ENCODE data around the gene IFITM2. TPM values are rescaled to one million over a fixed set of nuclear protein-coding genes. Genes with fewer than 3 reads are reported as not detected.
"Not testable (repeated sequence)": the region's sequence is repeated elsewhere in the genome, so short reads cannot be mapped to it uniquely, and the experiment has no call there.

IFITM2 gene
- total RNA-seq, 1 donor from 2014 or later, result 689 TPM

DNA sequence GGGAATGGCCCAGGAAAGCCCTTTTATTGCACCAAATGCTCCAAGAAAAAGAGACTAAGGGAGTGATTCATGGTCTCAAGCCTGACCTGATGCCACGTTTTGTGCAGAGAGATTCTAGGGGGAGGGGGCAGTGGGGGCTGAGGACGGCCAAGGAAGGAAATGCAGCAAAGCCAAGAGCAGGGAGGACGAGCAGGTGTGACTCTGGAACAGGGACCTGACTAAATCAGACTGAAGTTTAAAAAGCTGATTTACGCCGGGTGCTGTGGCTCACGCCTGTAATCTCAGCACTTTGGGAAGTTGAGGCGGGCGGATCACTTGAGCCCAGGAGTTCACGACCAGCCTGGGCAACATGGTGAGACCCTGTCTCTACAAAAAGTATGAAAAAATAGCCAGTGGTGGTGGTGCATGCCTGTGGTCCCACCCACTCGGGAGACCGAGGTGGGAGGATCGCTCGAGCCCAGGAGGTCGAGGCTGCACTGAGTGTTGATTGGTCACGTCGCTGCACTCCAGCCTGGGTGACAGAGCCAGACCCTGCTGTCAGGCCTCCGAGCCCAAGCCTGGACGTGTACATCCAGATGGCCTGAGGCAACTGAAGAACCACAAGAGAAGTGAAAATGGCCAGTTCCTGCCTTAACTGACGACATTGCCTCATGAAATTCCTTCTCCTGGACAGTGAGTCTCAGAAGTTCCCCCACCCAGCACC, 23.9 kb downstream of the IFITM2 start:
- DNase-seq (ENCODE audit: low spot score), result no peak
- H3K27ac Mint-ChIP-seq, result peak overlapping the region; percentile 65
- peak overlapping the region; percentile 51 for H3K4me3 Mint-ChIP-seq (ENCODE audit: low read depth)
- intact Hi-C loops (cut with micrococcal nuclease), result loop anchor here (2.0 kb wide), 1 partner anchor 17 kb away; no protein-coding TSS in a partner anchor
- peaks cover 17% of the 10 kb centered on the region for H3K36me3 Mint-ChIP-seq (ENCODE audit: low read depth)
- H3K9me3 Mint-ChIP-seq, result no peaks in the 10 kb centered on the region
- no peaks in the 10 kb centered on the region for H3K27me3 Mint-ChIP-seq (ENCODE audit: low read depth)
- peaks cover 52% of the 10 kb centered on the region for H3K4me1 Mint-ChIP-seq (ENCODE audit: low read depth)

- H3K36me3 Mint-ChIP-seq (ENCODE audit: low read depth), result peaks cover 17% of the 10 kb centered on the region
- no peak overlapping the region for H3K4me3 Mint-ChIP-seq (ENCODE audit: low read depth)
- intact Hi-C loops (cut with micrococcal nuclease), result loop anchor here (2.0 kb wide), 1 partner anchor 16 kb away; no protein-coding TSS in a partner anchor
- no peaks in the 10 kb centered on the region for H3K27me3 Mint-ChIP-seq (ENCODE audit: low read depth)
- peaks cover 49% of the 10 kb centered on the region for H3K4me1 Mint-ChIP-seq (ENCODE audit: low read depth)
- no peak for DNase-seq (ENCODE audit: low spot score)
- no peaks in the 10 kb centered on the region for H3K9me3 Mint-ChIP-seq
- no peak overlapping the region for H3K27ac Mint-ChIP-seq
Measured at GRCh38 chr11:332651-333480, 25.2 kb downstream of the IFITM2 start.

- Mint-ChIP-seq H3K4me1 (ENCODE audit: low read depth) (peaks cover 42% of the 10 kb centered on the region), H3K36me3 (ENCODE audit: low read depth) (peaks cover 17% of the 10 kb centered on the region)
- H3K27ac Mint-ChIP-seq; H3K27me3 Mint-ChIP-seq (ENCODE audit: low read depth); H3K9me3 Mint-ChIP-seq; H3K4me3 Mint-ChIP-seq (ENCODE audit: low read depth); DNase-seq (ENCODE audit: low spot score): not testable (repeated sequence)
- intact Hi-C loops (cut with micrococcal nuclease), result loop anchor here (2.0 kb wide), 1 partner anchor 15 kb away; no protein-coding TSS in a partner anchor
Measured at GRCh38 chr11:333616-334263, 26.1 kb downstream of the IFITM2 start.

- Mint-ChIP-seq H3K36me3 (ENCODE audit: low read depth) (peaks cover 13% of the 10 kb centered on the region), H3K27ac (no peak overlapping the region), H3K9me3 (no peaks in the 10 kb centered on the region), H3K4me1 (ENCODE audit: low read depth) (peaks cover 35% of the 10 kb centered on the region), H3K27me3 (ENCODE audit: low read depth) (no peaks in the 10 kb centered on the region), H3K4me3 (ENCODE audit: low read depth) (no peak overlapping the region)
- no peak for DNase-seq (ENCODE audit: low spot score)
- intact Hi-C loops (cut with micrococcal nuclease), result no loop called here
Measured at GRCh38 chr11:334264-334994, 26.8 kb downstream of the IFITM2 start.

DNA sequence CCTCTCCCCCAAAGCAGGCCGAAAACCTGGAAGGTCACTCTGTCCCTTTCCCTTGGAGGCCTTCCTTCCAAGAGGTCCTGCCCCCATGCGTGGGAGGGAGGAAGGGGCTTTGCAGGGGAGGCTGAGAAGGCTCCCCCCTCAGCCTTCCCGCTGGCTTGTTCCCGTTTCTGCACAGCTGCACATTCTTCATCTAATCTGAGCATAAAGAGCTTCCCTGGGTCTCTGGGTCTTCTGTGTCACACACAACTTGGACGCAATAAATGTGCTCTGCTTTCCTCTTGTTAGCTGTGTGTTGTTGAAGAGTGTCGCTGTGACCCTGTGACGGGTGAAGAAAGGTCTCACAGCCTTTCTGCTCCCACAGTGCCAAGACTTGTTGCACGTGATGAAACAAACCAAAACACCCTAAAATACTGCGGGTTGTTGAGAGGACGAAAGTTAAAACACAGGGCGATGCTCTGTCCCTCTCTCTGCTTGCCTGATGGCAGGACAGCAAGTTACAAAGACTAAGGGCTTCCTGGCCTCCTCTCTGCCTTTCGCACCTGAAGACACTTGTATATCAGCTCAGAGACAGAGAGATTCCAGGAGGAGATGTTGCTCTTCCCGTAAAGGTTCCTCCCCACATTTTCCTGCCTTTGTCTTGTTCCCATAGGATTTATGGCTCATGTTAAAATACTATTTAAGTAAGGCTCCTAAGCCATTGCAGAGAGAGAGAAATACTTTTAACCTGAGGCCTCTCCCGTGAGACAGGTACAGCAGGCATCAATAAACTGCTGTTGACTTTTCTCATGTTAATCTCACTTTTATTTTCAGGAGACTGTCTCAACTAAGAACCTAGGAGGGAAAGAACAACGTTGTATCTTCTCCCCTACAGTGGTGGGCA, 28.4 kb downstream of the IFITM2 start:
- peaks cover 25% of the 10 kb centered on the region for H3K4me1 Mint-ChIP-seq (ENCODE audit: low read depth)
- no peak overlapping the region for H3K4me3 Mint-ChIP-seq (ENCODE audit: low read depth)
- intact Hi-C loops (cut with micrococcal nuclease), result no loop called here
- H3K27ac Mint-ChIP-seq, result no peak overlapping the region
- DNase-seq (ENCODE audit: low spot score), result no peak
- H3K9me3 Mint-ChIP-seq, result no peaks in the 10 kb centered on the region
- peaks cover 7% of the 10 kb centered on the region for H3K36me3 Mint-ChIP-seq (ENCODE audit: low read depth)
- peaks cover 2% of the 10 kb centered on the region for H3K27me3 Mint-ChIP-seq (ENCODE audit: low read depth)

- peak overlapping the region; percentile 0 for H3K27ac Mint-ChIP-seq
- intact Hi-C loops (cut with micrococcal nuclease), result no loop called here
- DNase-seq (ENCODE audit: low spot score), result no peak
- H3K9me3 Mint-ChIP-seq, result no peaks in the 10 kb centered on the region
- peaks cover 26% of the 10 kb centered on the region for H3K4me1 Mint-ChIP-seq (ENCODE audit: low read depth)
- peaks cover 2% of the 10 kb centered on the region for H3K27me3 Mint-ChIP-seq (ENCODE audit: low read depth)
- H3K36me3 Mint-ChIP-seq (ENCODE audit: low read depth), result peaks cover 4% of the 10 kb centered on the region
- H3K4me3 Mint-ChIP-seq (ENCODE audit: low read depth), result no peak overlapping the region
Measured at GRCh38 chr11:336659-337198, 29.1 kb downstream of the IFITM2 start.

DNA sequence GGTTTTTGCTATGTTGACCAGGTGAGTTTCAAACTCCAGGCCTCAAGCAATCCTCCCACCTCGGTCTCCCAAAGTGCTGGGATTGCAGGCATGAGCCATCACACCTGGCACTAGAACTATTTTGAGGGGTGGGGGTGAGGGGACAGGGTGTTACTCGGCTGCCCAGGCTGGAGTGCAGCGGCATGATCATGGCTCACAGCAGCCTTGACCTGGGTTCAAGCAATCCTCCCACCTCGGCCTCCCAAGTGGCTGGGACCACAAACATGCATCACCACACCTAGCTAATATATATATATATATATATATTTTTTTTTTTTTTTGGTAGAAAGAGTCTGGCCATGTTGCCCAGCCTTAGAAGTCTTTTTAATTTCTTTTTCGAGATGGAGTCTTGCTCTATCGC, 30.1 kb downstream of the IFITM2 start:
- no peak overlapping the region for H3K4me3 Mint-ChIP-seq (ENCODE audit: low read depth)
- H3K27me3 Mint-ChIP-seq (ENCODE audit: low read depth), result peaks cover 2% of the 10 kb centered on the region
- peaks cover 4% of the 10 kb centered on the region for H3K36me3 Mint-ChIP-seq (ENCODE audit: low read depth)
- no peak overlapping the region for H3K27ac Mint-ChIP-seq
- intact Hi-C loops (cut with micrococcal nuclease), result no loop called here
- peaks cover 28% of the 10 kb centered on the region for H3K4me1 Mint-ChIP-seq (ENCODE audit: low read depth)
- no peak for DNase-seq (ENCODE audit: low spot score)
- no peaks in the 10 kb centered on the region for H3K9me3 Mint-ChIP-seq

GRCh38 chr11:339963-340362, 32.3 kb downstream of the IFITM2 start:
- Mint-ChIP-seq H3K4me3 (ENCODE audit: low read depth) (no peak overlapping the region), H3K9me3 (no peaks in the 10 kb centered on the region), H3K36me3 (ENCODE audit: low read depth) (no peaks in the 10 kb centered on the region), H3K27me3 (ENCODE audit: low read depth) (peaks cover 2% of the 10 kb centered on the region), H3K27ac (no peak overlapping the region), H3K4me1 (ENCODE audit: low read depth) (peaks cover 28% of the 10 kb centered on the region)
- intact Hi-C loops (cut with micrococcal nuclease), result no loop called here
- DNase-seq (ENCODE audit: low spot score), result no peak

- intact Hi-C loops (cut with micrococcal nuclease), result no loop called here
- Mint-ChIP-seq H3K27ac (no peak overlapping the region), H3K36me3 (ENCODE audit: low read depth) (no peaks in the 10 kb centered on the region), H3K4me3 (ENCODE audit: low read depth) (no peak overlapping the region), H3K27me3 (ENCODE audit: low read depth) (peaks cover 2% of the 10 kb centered on the region), H3K9me3 (no peaks in the 10 kb centered on the region), H3K4me1 (ENCODE audit: low read depth) (peaks cover 28% of the 10 kb centered on the region)
- DNase-seq (ENCODE audit: low spot score), result no peak
Measured at GRCh38 chr11:340539-341512, 33.2 kb downstream of the IFITM2 start.

DNA sequence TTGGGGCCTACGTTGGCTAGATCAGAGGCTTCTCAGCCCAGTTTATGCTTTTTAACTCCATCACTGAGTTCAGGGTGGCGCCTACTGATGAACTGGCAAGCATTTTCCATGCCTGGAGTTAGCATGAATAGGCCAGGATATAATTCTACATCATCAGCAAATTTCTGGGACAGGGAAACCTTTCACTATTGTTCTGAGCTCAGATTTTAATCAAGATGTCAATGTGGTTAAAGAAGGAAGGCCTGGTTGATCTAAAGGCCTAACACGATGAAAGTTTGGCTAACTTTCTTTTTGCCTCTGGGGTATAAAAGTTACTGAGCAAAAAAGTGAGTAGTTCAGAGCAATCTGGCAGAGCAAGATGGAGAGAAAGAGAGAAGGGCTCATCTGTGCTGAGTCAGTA, 34.7 kb downstream of the IFITM2 start:
- Mint-ChIP-seq H3K9me3 (no peaks in the 10 kb centered on the region), H3K27ac (peak overlapping the region; percentile 82), H3K27me3 (ENCODE audit: low read depth) (peaks cover 5% of the 10 kb centered on the region), H3K36me3 (ENCODE audit: low read depth) (no peaks in the 10 kb centered on the region), H3K4me1 (ENCODE audit: low read depth) (peaks cover 17% of the 10 kb centered on the region), H3K4me3 (ENCODE audit: low read depth) (no peak overlapping the region)
- no peak for DNase-seq (ENCODE audit: low spot score)
- intact Hi-C loops (cut with micrococcal nuclease), result no loop called here

Measured in activated T-helper 2 cell treated with anti-CD3 and anti-CD28 coated beads, Interferon-gamma antibody, Interleukin-2, Interleukin-4, amounts not matched to agents 10 μg/mL and 5 μg/mL and 100 μg/mL, durations not matched to agents 14 hours and 24 hours and 36 hours (primary cell).